Measurements from ENCODE around the gene LRRK1.

LRRK1 gene

GRCh38 chr15:101018450-101018849 is 99.3 kb downstream of the LRRK1 start:
- Histone ChIP-seq H3K4me3 (no peak overlapping the region), H3K9me3 (ENCODE audit: low read depth, low read length) (no peaks in the 10 kb centered on the region), H3K27ac (no peak overlapping the region), H3K36me3 (ENCODE audit: insufficient read depth, low read length) (no peaks in the 10 kb centered on the region), H3K9ac (ENCODE audit: insufficient read length) (no peak overlapping the region)
- DNase-seq (ENCODE audit: low read depth, low spot score), result no peak
- TF ChIP-seq EZH2 (IDR thresholded peaks at IDR 0.05) (no peak), FOXP2 (optimal IDR thresholded peaks at IDR 0.05; ENCODE audit: control extremely low read depth, extremely low read length, insufficient read depth) (no peak), POLR2AphosphoS5 (IDR thresholded peaks at IDR 0.05; ENCODE audit: borderline replicate concordance, low read depth, low read length) (no peak)

GRCh38 chr15:101019366-101019896 is 100.3 kb downstream of the LRRK1 start:
- H3K36me3 ChIP-seq (ENCODE audit: insufficient read depth, low read length), result no peaks in the 10 kb centered on the region
- TF ChIP-seq EZH2 (IDR thresholded peaks at IDR 0.05) (no peak), POLR2AphosphoS5 (IDR thresholded peaks at IDR 0.05; ENCODE audit: borderline replicate concordance, low read depth, low read length) (no peak), FOXP2 (optimal IDR thresholded peaks at IDR 0.05; ENCODE audit: control extremely low read depth, extremely low read length, insufficient read depth) (no peak)

GRCh38 chr15:101020451-101020850 is 101.3 kb downstream of the LRRK1 start:
- no peaks in the 10 kb centered on the region for H3K36me3 ChIP-seq (ENCODE audit: insufficient read depth, low read length)
- no peaks in the 10 kb centered on the region for H3K9me3 ChIP-seq (ENCODE audit: low read depth, low read length)
- H3K4me3 ChIP-seq, result no peak overlapping the region
- no peak for TF ChIP-seq FOXP2 (optimal IDR thresholded peaks at IDR 0.05; ENCODE audit: control extremely low read depth, extremely low read length, insufficient read depth)
- TF ChIP-seq EZH2 (IDR thresholded peaks at IDR 0.05), result no peak
- TF ChIP-seq POLR2AphosphoS5 (IDR thresholded peaks at IDR 0.05; ENCODE audit: borderline replicate concordance, low read depth, low read length), result no peak
- no peak for DNase-seq (ENCODE audit: low read depth, low spot score)
- no peak overlapping the region for H3K9ac ChIP-seq (ENCODE audit: insufficient read length)
- no peak overlapping the region for H3K27ac ChIP-seq

More at GRCh38 chr15:101019366-101019896, 100.3 kb downstream of the LRRK1 start:
- DNase-seq (ENCODE audit: low read depth, low spot score), result no peak
- no peak overlapping the region for H3K4me3 ChIP-seq
- H3K27ac ChIP-seq, result no peak overlapping the region
- no peak overlapping the region for H3K9ac ChIP-seq (ENCODE audit: insufficient read length)
- H3K9me3 ChIP-seq (ENCODE audit: low read depth, low read length), result no peaks in the 10 kb centered on the region

- Histone ChIP-seq H3K9me3 (ENCODE audit: low read depth, low read length) (no peaks in the 10 kb centered on the region), H3K9ac (ENCODE audit: insufficient read length) (no peak overlapping the region), H3K27ac (no peak overlapping the region), H3K4me3 (no peak overlapping the region), H3K36me3 (ENCODE audit: insufficient read depth, low read length) (no peaks in the 10 kb centered on the region)
- no peak for DNase-seq (ENCODE audit: low read depth, low spot score)
- TF ChIP-seq FOXP2 (optimal IDR thresholded peaks at IDR 0.05; ENCODE audit: control extremely low read depth, extremely low read length, insufficient read depth) (no peak), POLR2AphosphoS5 (IDR thresholded peaks at IDR 0.05; ENCODE audit: borderline replicate concordance, low read depth, low read length) (no peak), EZH2 (IDR thresholded peaks at IDR 0.05) (no peak)
These were observed 101.8 kb downstream of the LRRK1 start for GRCh38 chr15:101020945-101021344.

GRCh38 chr15:101022306-101022705 is 103.1 kb downstream of the LRRK1 start:
- Histone ChIP-seq H3K9ac (ENCODE audit: insufficient read length) (no peak overlapping the region), H3K9me3 (ENCODE audit: low read depth, low read length) (no peaks in the 10 kb centered on the region), H3K27ac (no peak overlapping the region), H3K4me3 (no peak overlapping the region), H3K36me3 (ENCODE audit: insufficient read depth, low read length) (no peaks in the 10 kb centered on the region)
- no peak for DNase-seq (ENCODE audit: low read depth, low spot score)
- TF ChIP-seq POLR2AphosphoS5 (IDR thresholded peaks at IDR 0.05; ENCODE audit: borderline replicate concordance, low read depth, low read length), result no peak
- no peak for TF ChIP-seq FOXP2 (optimal IDR thresholded peaks at IDR 0.05; ENCODE audit: control extremely low read depth, extremely low read length, insufficient read depth)
- TF ChIP-seq EZH2 (IDR thresholded peaks at IDR 0.05), result no peak

GRCh38 chr15:101022876-101023275 is 103.7 kb downstream of the LRRK1 start:
- TF ChIP-seq POLR2AphosphoS5 (IDR thresholded peaks at IDR 0.05; ENCODE audit: borderline replicate concordance, low read depth, low read length) (no peak), EZH2 (IDR thresholded peaks at IDR 0.05) (no peak), FOXP2 (optimal IDR thresholded peaks at IDR 0.05; ENCODE audit: control extremely low read depth, extremely low read length, insufficient read depth) (no peak)
- Histone ChIP-seq H3K9me3 (ENCODE audit: low read depth, low read length) (no peaks in the 10 kb centered on the region), H3K27ac (no peak overlapping the region), H3K4me3 (no peak overlapping the region), H3K9ac (ENCODE audit: insufficient read length) (no peak overlapping the region), H3K36me3 (ENCODE audit: insufficient read depth, low read length) (no peaks in the 10 kb centered on the region)
- no peak for DNase-seq (ENCODE audit: low read depth, low spot score)

- TF ChIP-seq FOXP2 (optimal IDR thresholded peaks at IDR 0.05; ENCODE audit: control extremely low read depth, extremely low read length, insufficient read depth) (no peak), EZH2 (IDR thresholded peaks at IDR 0.05) (no peak), POLR2AphosphoS5 (IDR thresholded peaks at IDR 0.05; ENCODE audit: borderline replicate concordance, low read depth, low read length) (no peak)
- H3K4me3 ChIP-seq, result no peak overlapping the region
- H3K27ac ChIP-seq, result no peak overlapping the region
These were observed 104.4 kb downstream of the LRRK1 start for GRCh38 chr15:101023501-101024072.

GRCh38 chr15:101024073-101024695 is 105.0 kb downstream of the LRRK1 start:
- DNase-seq (ENCODE audit: low read depth, low spot score), result no peak
- Histone ChIP-seq H3K36me3 (ENCODE audit: insufficient read depth, low read length) (no peaks in the 10 kb centered on the region), H3K27ac (no peak overlapping the region), H3K4me3 (no peak overlapping the region), H3K9ac (ENCODE audit: insufficient read length) (no peak overlapping the region), H3K9me3 (ENCODE audit: low read depth, low read length) (no peaks in the 10 kb centered on the region)
- TF ChIP-seq POLR2AphosphoS5 (IDR thresholded peaks at IDR 0.05; ENCODE audit: borderline replicate concordance, low read depth, low read length) (no peak), FOXP2 (optimal IDR thresholded peaks at IDR 0.05; ENCODE audit: control extremely low read depth, extremely low read length, insufficient read depth) (no peak), EZH2 (IDR thresholded peaks at IDR 0.05) (no peak)

More at GRCh38 chr15:101023501-101024072, 104.4 kb downstream of the LRRK1 start:
- DNase-seq (ENCODE audit: low read depth, low spot score), result no peak
- Histone ChIP-seq H3K9ac (ENCODE audit: insufficient read length) (no peak overlapping the region), H3K9me3 (ENCODE audit: low read depth, low read length) (no peaks in the 10 kb centered on the region), H3K36me3 (ENCODE audit: insufficient read depth, low read length) (no peaks in the 10 kb centered on the region)

Measured in SK-N-MC (cell line).